Measurements from ENCODE around the gene ESRRA. TPM values are rescaled to one million over a fixed set of nuclear protein-coding genes. Genes with fewer than 3 reads are reported as not detected.

ESRRA gene
- total RNA-seq, 2 experiments from 2014 or later, result 10.9 to 12.0 TPM

DNA sequence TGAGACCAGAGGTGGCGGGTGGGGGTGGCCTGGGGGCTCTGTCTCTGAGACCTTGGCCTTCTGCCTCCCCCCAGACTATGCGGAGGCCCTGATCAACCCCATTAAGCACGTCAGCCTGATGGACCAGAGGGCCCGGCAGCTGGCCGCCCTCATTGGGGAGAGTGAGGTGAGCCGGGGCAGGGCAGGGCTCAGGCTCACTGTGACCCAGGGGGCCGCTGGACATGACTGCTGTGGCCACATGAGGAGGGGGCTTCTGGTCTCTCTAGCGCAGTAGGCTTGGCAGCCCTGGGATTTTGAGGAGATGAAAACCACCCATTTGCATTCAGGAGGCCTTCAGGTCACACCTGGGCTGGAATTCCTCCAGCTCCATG lies 41.4 kb upstream of the ESRRA start:
- Mint-ChIP-seq H3K27ac (no peak overlapping the region), H3K9me3 (no peaks in the 10 kb centered on the region), H3K27me3 (no peaks in the 10 kb centered on the region), H3K4me3 (no peak overlapping the region), H3K36me3 (ENCODE audit: low read depth) (peaks cover 6% of the 10 kb centered on the region), H3K4me1 (ENCODE audit: low read depth) (peaks cover 9% of the 10 kb centered on the region)
- TF ChIP-seq, protein P1, sequence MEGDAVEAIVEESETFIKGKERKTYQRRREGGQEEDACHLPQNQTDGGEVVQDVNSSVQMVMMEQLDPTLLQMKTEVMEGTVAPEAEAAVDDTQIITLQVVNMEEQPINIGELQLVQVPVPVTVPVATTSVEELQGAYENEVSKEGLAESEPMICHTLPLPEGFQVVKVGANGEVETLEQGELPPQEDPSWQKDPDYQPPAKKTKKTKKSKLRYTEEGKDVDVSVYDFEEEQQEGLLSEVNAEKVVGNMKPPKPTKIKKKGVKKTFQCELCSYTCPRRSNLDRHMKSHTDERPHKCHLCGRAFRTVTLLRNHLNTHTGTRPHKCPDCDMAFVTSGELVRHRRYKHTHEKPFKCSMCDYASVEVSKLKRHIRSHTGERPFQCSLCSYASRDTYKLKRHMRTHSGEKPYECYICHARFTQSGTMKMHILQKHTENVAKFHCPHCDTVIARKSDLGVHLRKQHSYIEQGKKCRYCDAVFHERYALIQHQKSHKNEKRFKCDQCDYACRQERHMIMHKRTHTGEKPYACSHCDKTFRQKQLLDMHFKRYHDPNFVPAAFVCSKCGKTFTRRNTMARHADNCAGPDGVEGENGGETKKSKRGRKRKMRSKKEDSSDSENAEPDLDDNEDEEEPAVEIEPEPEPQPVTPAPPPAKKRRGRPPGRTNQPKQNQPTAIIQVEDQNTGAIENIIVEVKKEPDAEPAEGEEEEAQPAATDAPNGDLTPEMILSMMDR (IDR thresholded peaks at IDR 0.05), result no peak
- Histone ChIP-seq H3K27me3 (ENCODE audit: control insufficient read depth in 1 of 2, insufficient read depth in 2 of 2, low read length in 2 of 2) (no peaks in the 10 kb centered on the region), H3K9me3 (ENCODE audit: control insufficient read depth in 1 of 2, insufficient read depth in 1 of 2, low read length in 2 of 2) (no peaks in the 10 kb centered on the region), H3K27ac (ENCODE audit: low read depth in 1 of 2, low read length in 2 of 2) (no peak overlapping the region), H3K36me3 (ENCODE audit: insufficient read depth, low read length) (peaks cover 12% of the 10 kb centered on the region), H3K4me1 (ENCODE audit: insufficient read depth, low read length) (peaks cover 22% of the 10 kb centered on the region), H3K4me3 (ENCODE audit: low read length) (no peak overlapping the region)
- ATAC-seq (ENCODE audit: poor library complexity) (no peak), DNase-seq (no peak)
- CTCF ChIA-PET, result interaction anchor here (1.5 kb wide), 1 partner anchor 37 kb away, joined by 5 read pairs; no protein-coding TSS in a partner anchor
- intact Hi-C loops (cut with DNase I, micrococcal nuclease), result no loop called here
- POLR2A ChIA-PET, result interaction anchor here (1.0 to 1.1 kb wide), 2 partner anchors 21 to 23 kb away, joined by 3 read pairs; partner anchors contain the start of genes BAD and FKBP2

DNA sequence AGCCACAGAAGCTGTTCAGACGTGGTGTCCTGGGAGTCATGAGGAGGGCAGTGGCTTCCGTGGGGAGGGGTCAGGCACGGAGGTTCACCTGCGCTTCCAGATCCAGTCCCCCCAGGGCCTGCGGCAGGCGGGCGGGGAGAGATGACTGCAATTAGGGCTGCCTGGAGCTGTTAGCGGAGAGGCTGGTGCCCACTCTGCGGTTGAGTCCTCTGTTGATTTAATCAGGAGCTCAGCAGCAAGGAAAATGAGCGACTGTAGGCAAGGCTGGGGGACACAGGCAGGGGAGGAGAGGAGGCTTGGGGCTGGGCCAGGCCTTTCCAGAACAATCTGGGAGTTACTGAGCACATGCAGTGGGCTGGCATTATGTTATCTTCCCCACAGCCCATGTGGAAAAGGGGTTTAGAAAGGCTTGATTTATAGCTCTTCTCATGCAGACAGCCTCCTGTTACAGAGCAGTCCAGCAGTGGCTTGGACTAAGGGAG lies 40.9 kb upstream of the ESRRA start:
- Mint-ChIP-seq H3K27ac (no peak overlapping the region), H3K27me3 (no peaks in the 10 kb centered on the region), H3K9me3 (no peaks in the 10 kb centered on the region), H3K4me3 (no peak overlapping the region), H3K36me3 (ENCODE audit: low read depth) (peaks cover 4% of the 10 kb centered on the region), H3K4me1 (ENCODE audit: low read depth) (peaks cover 13% of the 10 kb centered on the region)
- Histone ChIP-seq H3K27me3 (ENCODE audit: control insufficient read depth in 1 of 2, insufficient read depth in 2 of 2, low read length in 2 of 2) (no peaks in the 10 kb centered on the region), H3K4me1 (ENCODE audit: insufficient read depth, low read length) (peaks cover 24% of the 10 kb centered on the region), H3K27ac (ENCODE audit: low read depth in 1 of 2, low read length in 2 of 2) (no peak overlapping the region), H3K4me3 (ENCODE audit: low read length) (no peak overlapping the region), H3K9me3 (ENCODE audit: control insufficient read depth in 1 of 2, insufficient read depth in 1 of 2, low read length in 2 of 2) (no peaks in the 10 kb centered on the region), H3K36me3 (ENCODE audit: insufficient read depth, low read length) (peaks cover 8% of the 10 kb centered on the region)
- TF ChIP-seq, protein P1 (IDR thresholded peaks at IDR 0.05), result no peak
- ChIA-PET POLR2A (interaction anchor here (1.1 kb wide), 1 partner anchor 23 kb away, joined by 3 read pairs; the partner anchor contains the start of gene FKBP2), CTCF (no interaction called here)
- no peak for DNase-seq
- ATAC-seq (ENCODE audit: poor library complexity), result no peak
- intact Hi-C loops (cut with DNase I, micrococcal nuclease), result no loop called here

DNA sequence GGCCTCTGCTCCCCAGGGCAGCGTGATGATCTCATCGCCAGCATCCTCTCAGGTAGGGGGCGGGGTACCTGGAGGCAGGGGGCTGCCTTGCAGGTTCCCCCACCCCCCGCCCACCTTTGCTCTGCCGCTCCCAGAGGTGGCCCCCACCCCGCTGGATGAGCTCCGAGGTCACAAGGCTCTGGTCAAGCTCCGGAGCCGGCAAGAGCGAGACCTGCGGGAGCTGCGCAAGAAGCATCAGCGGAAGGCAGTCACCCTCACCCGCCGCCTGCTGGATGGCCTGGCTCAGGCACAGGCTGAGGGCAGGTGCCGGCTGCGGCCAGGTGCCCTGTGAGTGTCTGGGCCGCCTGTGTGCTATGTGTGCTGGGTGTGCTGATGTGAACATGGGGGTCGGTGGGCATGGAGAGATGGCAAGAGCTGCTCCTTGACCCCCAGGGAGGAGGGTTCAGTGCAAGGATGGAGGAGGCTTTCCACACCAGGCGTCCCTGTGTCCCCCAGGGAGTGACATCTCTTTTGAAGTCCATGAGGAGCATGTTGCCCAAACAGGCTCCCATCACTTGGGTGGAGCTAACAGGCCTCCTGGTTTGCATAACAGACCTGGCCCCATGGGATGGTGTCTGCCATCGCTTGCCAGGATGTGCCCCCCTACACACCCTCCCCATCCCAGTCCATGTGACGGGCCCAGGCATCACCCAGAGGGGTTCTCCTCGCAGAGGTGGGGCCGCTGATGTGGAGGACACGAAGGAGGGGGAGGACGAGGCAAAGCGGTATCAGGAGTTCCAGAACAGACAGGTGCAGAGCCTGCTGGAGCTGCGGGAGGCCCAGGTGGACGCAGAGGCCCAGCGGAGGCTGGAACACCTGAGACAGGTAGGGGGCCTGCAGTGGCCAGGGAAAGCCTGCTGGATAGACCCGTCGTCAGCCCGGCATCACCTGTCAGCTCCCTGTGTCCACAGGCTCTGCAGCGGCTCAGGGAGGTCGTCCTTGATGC lies 39.9 kb upstream of the ESRRA start:
- H3K4me3 ChIP-seq (ENCODE audit: low read length), result no peak overlapping the region
- peaks cover 5% of the 10 kb centered on the region for H3K27me3 Mint-ChIP-seq
- ATAC-seq (ENCODE audit: poor library complexity) (no peak), DNase-seq (no peak)
- no peaks in the 10 kb centered on the region for H3K9me3 Mint-ChIP-seq
- POLR2A ChIA-PET, result no interaction called here
- H3K36me3 ChIP-seq (ENCODE audit: insufficient read depth, low read length), result peaks cover 8% of the 10 kb centered on the region
- H3K27ac ChIP-seq (ENCODE audit: low read depth in 1 of 2, low read length in 2 of 2), result no peak overlapping the region
- CTCF ChIA-PET, result no interaction called here
- no peaks in the 10 kb centered on the region for H3K9me3 ChIP-seq (ENCODE audit: control insufficient read depth in 1 of 2, insufficient read depth in 1 of 2, low read length in 2 of 2)
- peaks cover 22% of the 10 kb centered on the region for H3K4me1 Mint-ChIP-seq (ENCODE audit: low read depth)
- peak overlapping the region; percentile 30 for H3K4me3 Mint-ChIP-seq
- peaks cover 9% of the 10 kb centered on the region for H3K36me3 Mint-ChIP-seq (ENCODE audit: low read depth)
- H3K27ac Mint-ChIP-seq, result no peak overlapping the region
- intact Hi-C loops (cut with DNase I, micrococcal nuclease), result no loop called here
- peaks cover 25% of the 10 kb centered on the region for H3K4me1 ChIP-seq (ENCODE audit: insufficient read depth, low read length)
- no peaks in the 10 kb centered on the region for H3K27me3 ChIP-seq (ENCODE audit: control insufficient read depth in 1 of 2, insufficient read depth in 2 of 2, low read length in 2 of 2)
- TF ChIP-seq, protein P1 (IDR thresholded peaks at IDR 0.05), result no peak
